ENCODE results near the gene GLS2.
"Not testable (repeated sequence)": the region's sequence is repeated elsewhere in the genome, so short reads cannot be mapped to it uniquely, and the experiment has no call there.

The GLS2 gene

GRCh38 chr12:56488041-56488955, at the start of gene GLS2:
GLS2 (minus strand) TSS chr12:56488161; CDS start chr12:56488118, 43 bp downstream.
- DNase-seq, result peak; percentile 71

- no peak for DNase-seq
Observed at GRCh38 chr12:56537546-56537945, 49.6 kb upstream of the GLS2 start.

- DNase-seq, result no peak
Observed at GRCh38 chr12:56530390-56531055, 42.6 kb upstream of the GLS2 start.

GRCh38 chr12:56529656-56530055, 41.7 kb upstream of the GLS2 start:
- no peak for DNase-seq

- DNase-seq, result no peak
Observed at GRCh38 chr12:56528846-56529245, 40.9 kb upstream of the GLS2 start.

GRCh38 chr12:56522411-56523193, 34.6 kb upstream of the GLS2 start:
- DNase-seq, result no peak

GRCh38 chr12:56521590-56522371, 33.8 kb upstream of the GLS2 start, which contains the start of gene RBMS2:
RBMS2 (plus strand) TSS chr12:56521820; CDS start chr12:56522024, 204 bp downstream.
- no peak for DNase-seq

GRCh38 chr12:56521209-56521589, 33.2 kb upstream of the GLS2 start:
- DNase-seq, result no peak

- DNase-seq, result no peak
Observed at GRCh38 chr12:56520506-56520905, 32.5 kb upstream of the GLS2 start.

- no peak for DNase-seq
Observed at GRCh38 chr12:56520048-56520447, 32.1 kb upstream of the GLS2 start.

- no peak for DNase-seq
Observed at GRCh38 chr12:56518570-56518969, 30.6 kb upstream of the GLS2 start.

- DNase-seq, result no peak
Observed at GRCh38 chr12:56517854-56518253, 29.9 kb upstream of the GLS2 start.

- not testable (repeated sequence) for DNase-seq
Observed at GRCh38 chr12:56514014-56514318, 26.0 kb upstream of the GLS2 start.

- DNase-seq, result no peak
Observed at GRCh38 chr12:56510786-56511185, 22.8 kb upstream of the GLS2 start.

GRCh38 chr12:56499879-56500278, 11.9 kb upstream of the GLS2 start:
- DNase-seq, result not testable (repeated sequence)

GRCh38 chr12:56499452-56499851, 11.5 kb upstream of the GLS2 start:
- not testable (repeated sequence) for DNase-seq

- not testable (repeated sequence) for DNase-seq
Observed at GRCh38 chr12:56498126-56498902, 10.4 kb upstream of the GLS2 start.

- peak; percentile 38 for DNase-seq
Observed at GRCh38 chr12:56496704-56497103, 8.7 kb upstream of the GLS2 start.

- DNase-seq, result not testable (repeated sequence)
Observed at GRCh38 chr12:56494481-56494880, 6.5 kb upstream of the GLS2 start.

GRCh38 chr12:56494106-56494415, 6.1 kb upstream of the GLS2 start:
- not testable (repeated sequence) for DNase-seq

- not testable (repeated sequence) for DNase-seq
Observed at GRCh38 chr12:56493409-56494105, 5.6 kb upstream of the GLS2 start.

Measured in stimulated activated naive CD4-positive, alpha-beta T cell treated with Interleukin-2 at 50 U/mL for 16 hours (primary cell).